Fibroblast of villous mesenchyme (primary cell): ENCODE data around the gene FAM8A1. TPM values are rescaled to one million over a fixed set of nuclear protein-coding genes. Genes with fewer than 3 reads are reported as not detected.
"Not testable (repeated sequence)": the region's sequence is repeated elsewhere in the genome, so short reads cannot be mapped to it uniquely, and the experiment has no call there.

Experiments used
- DNase-seq: peaks from one replicate; pipeline ENCODE4 v3.0.0-alpha.2; 2010; ENCODE audit warnings: low read depth
- H3K4me3 ChIP-seq: 2 replicates; pipeline ENCODE4 v1.5.1; 2011; ENCODE audit warnings: low read depth, mild to moderate bottlenecking, low read length
- CTCF ChIP-seq: IDR thresholded peaks from 2 replicates; pipeline ENCODE4 v1.5.1; 2012; ENCODE audit warnings: low read depth, mild to moderate bottlenecking, low read length; ENCODE audit not compliant: insufficient read depth
- total RNA-seq: library from RNA; depleted of rRNA; stranded (reverse); fragments of >200 nt; gene quantifications from 2 replicates; pipeline ENCODE4 v1.2.3, GENCODE V29; 2012

The FAM8A1 gene
- total RNA-seq, 1 donor, result 22.0 TPM

GRCh38 chr6:17574866-17575560, 25.1 kb upstream of the FAM8A1 start:
- TF ChIP-seq CTCF, result no peak
- peak; percentile 49 for DNase-seq

GRCh38 chr6:17577059-17577458, 23.0 kb upstream of the FAM8A1 start:
- no peak for DNase-seq
- H3K4me3 ChIP-seq, result no peak overlapping the region
- no peak for TF ChIP-seq CTCF

More at GRCh38 chr6:17574866-17575560, 25.1 kb upstream of the FAM8A1 start:
- no peak overlapping the region for H3K4me3 ChIP-seq

- no peak for TF ChIP-seq CTCF
- peak overlapping the region; percentile 69 for H3K4me3 ChIP-seq
- DNase-seq, result peak; percentile 37
Measured at GRCh38 chr6:17580518-17581048, 19.5 kb upstream of the FAM8A1 start.

- DNase-seq, H3K4me3 ChIP-seq: not testable (repeated sequence)
Measured at GRCh38 chr6:17581282-17581681, 18.8 kb upstream of the FAM8A1 start.

GRCh38 chr6:17583811-17584210, 16.3 kb upstream of the FAM8A1 start:
- no peak overlapping the region for H3K4me3 ChIP-seq
- no peak for TF ChIP-seq CTCF
- DNase-seq, result peak; percentile 52

GRCh38 chr6:17584241-17584803, 15.8 kb upstream of the FAM8A1 start:
- peak; percentile 86 for DNase-seq
- H3K4me3 ChIP-seq, result peak overlapping the region; percentile 29
- TF ChIP-seq CTCF, result peak; percentile 70

- H3K4me3 ChIP-seq, result no peak overlapping the region
- TF ChIP-seq CTCF, result peak; percentile 6
- DNase-seq, result no peak
Measured at GRCh38 chr6:17585766-17586490, 14.2 kb upstream of the FAM8A1 start.

- H3K4me3 ChIP-seq, DNase-seq: not testable (repeated sequence)
Measured at GRCh38 chr6:17586623-17587022, 13.5 kb upstream of the FAM8A1 start.
